GM23338 (cell line): ENCODE data around the gene CACNA1G. TPM values are rescaled to one million over a fixed set of nuclear protein-coding genes. Genes with fewer than 3 reads are reported as not detected.

ENCODE experiments used
- ATAC-seq: fragments of 200-7000 bp; cut with Tn5 transposase; 3 replicates; pipeline ENCODE4 v1.9.1; 2020
- DNase-seq: peaks from one replicate; pipeline ENCODE4 v3.0.0-alpha.2; 2015; ENCODE audit warnings: low spot score
- H2AFZ ChIP-seq: fragments of 200-600 bp; sonication (generic); 2 replicates; pipeline ENCODE4 v1.8.0; 2016; ENCODE audit warnings: antibody characterized with exemption, mild to moderate bottlenecking, moderate library complexity
- H3F3A ChIP-seq: fragments of 200-600 bp; sonication (generic); replicated peaks from 2 replicates; pipeline ENCODE4 v1.8.0; 2017; ENCODE audit warnings: antibody characterized with exemption, mixed run types, low read depth
- H3K27ac ChIP-seq: fragments of 200-600 bp; sonication (generic); 2 replicates; pipeline ENCODE4 v1.6.1; 2016; ENCODE audit warnings: low read depth
- H3K27me3 ChIP-seq: fragments of 200-600 bp; sonication (generic); 2 replicates; pipeline ENCODE4 v1.8.0; 2016; ENCODE audit warnings: mild to moderate bottlenecking, mixed run types, moderate library complexity; ENCODE audit not compliant: insufficient read depth
- H3K36me3 ChIP-seq: fragments of 200-600 bp; sonication (generic); 2 replicates; pipeline ENCODE4 v1.8.0; 2016; ENCODE audit warnings: mild to moderate bottlenecking; ENCODE audit not compliant: insufficient read depth
- H3K4me1 ChIP-seq: fragments of 200-600 bp; sonication (generic); 2 replicates; pipeline ENCODE4 v1.8.0; 2016; ENCODE audit warnings: mild to moderate bottlenecking, moderate library complexity; ENCODE audit not compliant: insufficient read depth
- H3K4me2 ChIP-seq: fragments of 200-600 bp; sonication (generic); 2 replicates; pipeline ENCODE4 v1.7.1; 2017; ENCODE audit warnings: mixed run types
- H3K4me3 ChIP-seq: fragments of 200-600 bp; sonication (generic); 2 replicates; pipeline ENCODE4 v1.6.1; 2016; ENCODE audit warnings: mixed run types
- H3K79me2 ChIP-seq: fragments of 200-600 bp; sonication (generic); replicated peaks from 2 replicates; pipeline ENCODE4 v1.8.0; 2017; ENCODE audit warnings: mild to moderate bottlenecking; ENCODE audit not compliant: insufficient read depth
- H3K9me2 ChIP-seq: fragments of 200-600 bp; sonication (generic); 2 replicates; pipeline ENCODE4 v1.8.0; 2017; ENCODE audit not compliant: insufficient read depth
- H4K20me1 ChIP-seq: fragments of 200-600 bp; sonication (generic); replicated peaks from 2 replicates; pipeline ENCODE4 v1.8.0; 2017; ENCODE audit warnings: mild to moderate bottlenecking; ENCODE audit not compliant: insufficient read depth
- H3K27ac Mint-ChIP-seq: 2 replicates; pipeline ENCODE4 v1.8.0; 2020; ENCODE audit warnings: inconsistent platforms, mild to moderate bottlenecking, moderate library complexity, mixed read lengths
- H3K27me3 Mint-ChIP-seq: 3 replicates; pipeline ENCODE4 v1.8.0; 2022; ENCODE audit warnings: low read depth, mild to moderate bottlenecking, moderate library complexity, mixed read lengths, inconsistent platforms; ENCODE audit not compliant: insufficient read depth, poor library complexity
- H3K36me3 Mint-ChIP-seq: 3 replicates; pipeline ENCODE4 v1.8.0; 2021; ENCODE audit warnings: low read depth, mild to moderate bottlenecking, inconsistent platforms, moderate library complexity, mixed read lengths
- H3K4me1 Mint-ChIP-seq: 3 replicates; pipeline ENCODE4 v1.8.0; 2020; ENCODE audit warnings: mild to moderate bottlenecking, inconsistent platforms, mixed read lengths
- H3K4me3 Mint-ChIP-seq: 3 replicates; pipeline ENCODE4 v1.8.0; 2021; ENCODE audit warnings: moderate library complexity, mild to moderate bottlenecking, inconsistent platforms, mixed read lengths
- H3K9me3 Mint-ChIP-seq: 3 replicates; pipeline ENCODE4 v1.8.0; 2020; ENCODE audit warnings: moderate library complexity, mild to moderate bottlenecking, inconsistent platforms, mixed read lengths
- CREB1 ChIP-seq: fragments of 250-450 bp; sonication (Bioruptor Pico); IDR thresholded peaks from 2 replicates; pipeline ENCODE4 v1.5.0; 2020; ENCODE audit warnings: low read depth, mild to moderate bottlenecking, moderate library complexity
- EZH2phosphoT487 ChIP-seq: fragments of 200-600 bp; sonication (generic); IDR thresholded peaks from one replicate; pipeline ENCODE4 v1.8.1; 2018; ENCODE audit warnings: antibody characterized with exemption; ENCODE audit not compliant: unreplicated experiment
- POLR2AphosphoS5 ChIP-seq: IDR thresholded peaks from 2 replicates; pipeline ENCODE4 v1.6.1; 2016; ENCODE audit warnings: antibody characterized with exemption, low read depth
- STAT1 ChIP-seq: IDR thresholded peaks from one replicate; pipeline ENCODE4 v1.6.1; 2016; ENCODE audit warnings: antibody characterized with exemption; ENCODE audit not compliant: unreplicated experiment
- ZNF114 ChIP-seq: fragments of 250-450 bp; sonication (Bioruptor Pico); IDR thresholded peaks from 2 replicates; pipeline ENCODE4 v1.5.0; 2020; ENCODE audit warnings: mild to moderate bottlenecking, moderate library complexity
- ZNF462 ChIP-seq: fragments of 250-450 bp; sonication (Bioruptor Pico); IDR thresholded peaks from 2 replicates; pipeline ENCODE4 v1.5.0; 2020; ENCODE audit warnings: mild to moderate bottlenecking, moderate library complexity
- polyA plus RNA-seq: library from polyadenylated mRNA; unstranded; fragments of >200 nt; fragmentation: Nextera tagmentation; extraction: Ambion mirVana; gene quantifications from 2 replicates; pipeline ENCODE4 v1.2.1, GENCODE V29; 2016
- total RNA-seq: library from RNA; depleted of rRNA; stranded (reverse); fragments of >200 nt; shearing (Covaris generic); gene quantifications from 2 replicates; pipeline ENCODE4 v1.2.3, GENCODE V29; 2014
- TF ChIP-seq, protein P1 (sequence below), 2 experiments: fragments of 200-600 bp in 1 of 2; sonication (generic) in 1 of 2; conservative IDR thresholded peaks; 2 replicates each; pipeline versions ENCODE4 v1.5.1 to v1.6.1; 2016 to 2017; ENCODE audit warnings: antibody characterized with exemption in 2 of 2, low read depth in 2 of 2, mild to moderate bottlenecking in 2 of 2, moderate library complexity in 1 of 2

Gene CACNA1G
- total and polyA plus RNA-seq, 2 experiments from 2014 or later, result 1.4 to 5.1 TPM

DNA sequence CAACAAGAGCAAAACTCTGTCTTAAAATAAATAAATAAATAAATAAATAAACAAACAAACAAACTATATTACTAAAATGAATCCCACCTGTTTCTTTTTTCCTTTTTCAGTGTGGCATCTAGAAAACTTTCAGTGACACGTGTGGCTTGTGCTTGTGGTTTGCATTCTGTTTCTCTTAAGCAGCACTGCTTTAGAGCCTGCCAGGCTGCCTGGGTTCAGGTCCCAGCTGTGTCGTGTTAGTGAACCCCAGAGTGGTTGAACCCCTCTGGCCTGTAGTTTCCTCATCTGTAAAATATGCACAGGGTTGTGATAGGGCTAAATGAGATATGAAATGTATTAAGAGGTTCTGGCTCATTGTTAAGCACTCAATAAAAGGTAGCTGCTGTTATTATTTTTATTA, 40.0 kb upstream of the CACNA1G start:
- H3K36me3 ChIP-seq, result no peaks in the 10 kb centered on the region
- no peak for ATAC-seq
- peaks cover 7% of the 10 kb centered on the region for H3K27me3 Mint-ChIP-seq

More for the DNA sequence above, 40.0 kb upstream of the CACNA1G start:
- Histone ChIP-seq H3K27me3 (no peaks in the 10 kb centered on the region), H2AFZ (no peak overlapping the region), H3K79me2 (no peaks in the 10 kb centered on the region), H4K20me1 (no peaks in the 10 kb centered on the region), H3K4me3 (no peak overlapping the region), H3K27ac (no peak overlapping the region), H3F3A (no peaks in the 10 kb centered on the region), H3K4me1 (no peaks in the 10 kb centered on the region), H3K9me2 (0 out of 2 replicates have a peak, but pooled peaks cover 2% of the 10 kb centered on the region), H3K4me2 (no peak overlapping the region)
- Mint-ChIP-seq H3K4me3 (no peak overlapping the region), H3K4me1 (peaks cover 13% of the 10 kb centered on the region), H3K9me3 (no peaks in the 10 kb centered on the region; the same call in 2 of the 3 replicates), H3K27ac (no peak overlapping the region), H3K36me3 (no peaks in the 10 kb centered on the region)
- no peak for TF ChIP-seq ZNF462 (CRISPR knock-in tag)
- TF ChIP-seq, protein P1, sequence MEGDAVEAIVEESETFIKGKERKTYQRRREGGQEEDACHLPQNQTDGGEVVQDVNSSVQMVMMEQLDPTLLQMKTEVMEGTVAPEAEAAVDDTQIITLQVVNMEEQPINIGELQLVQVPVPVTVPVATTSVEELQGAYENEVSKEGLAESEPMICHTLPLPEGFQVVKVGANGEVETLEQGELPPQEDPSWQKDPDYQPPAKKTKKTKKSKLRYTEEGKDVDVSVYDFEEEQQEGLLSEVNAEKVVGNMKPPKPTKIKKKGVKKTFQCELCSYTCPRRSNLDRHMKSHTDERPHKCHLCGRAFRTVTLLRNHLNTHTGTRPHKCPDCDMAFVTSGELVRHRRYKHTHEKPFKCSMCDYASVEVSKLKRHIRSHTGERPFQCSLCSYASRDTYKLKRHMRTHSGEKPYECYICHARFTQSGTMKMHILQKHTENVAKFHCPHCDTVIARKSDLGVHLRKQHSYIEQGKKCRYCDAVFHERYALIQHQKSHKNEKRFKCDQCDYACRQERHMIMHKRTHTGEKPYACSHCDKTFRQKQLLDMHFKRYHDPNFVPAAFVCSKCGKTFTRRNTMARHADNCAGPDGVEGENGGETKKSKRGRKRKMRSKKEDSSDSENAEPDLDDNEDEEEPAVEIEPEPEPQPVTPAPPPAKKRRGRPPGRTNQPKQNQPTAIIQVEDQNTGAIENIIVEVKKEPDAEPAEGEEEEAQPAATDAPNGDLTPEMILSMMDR (conservative IDR thresholded peaks at IDR 0.05; ENCODE audit: low read depth in 2 of 2), result no peak
- TF ChIP-seq POLR2AphosphoS5, result no peak
- TF ChIP-seq EZH2phosphoT487, result no peak
- TF ChIP-seq ZNF114 (CRISPR knock-in tag), result no peak
- TF ChIP-seq CREB1, result no peak
- no peak for TF ChIP-seq STAT1
- no peak for DNase-seq
